Measurements from ENCODE around the gene MAN1B1. TPM values are rescaled to one million over a fixed set of nuclear protein-coding genes. Genes with fewer than 3 reads are reported as not detected.

The MAN1B1 gene
- total RNA-seq, 1 donor from 2014 or later = 54.0 TPM

- Mint-ChIP-seq H3K9me3 (no peaks in the 10 kb centered on the region), H3K27me3 (ENCODE audit: low read depth) (peaks cover 9% of the 10 kb centered on the region), H3K27ac (ENCODE audit: unreplicated experiment) (no peak overlapping the region), H3K36me3 (ENCODE audit: low read depth) (no peaks in the 10 kb centered on the region), H3K4me3 (no peak overlapping the region), H3K4me1 (peaks cover 3% of the 10 kb centered on the region)
- DNase-seq (ENCODE audit: low read depth, low spot score) = no peak
- no peak for TF ChIP-seq CTCF (conservative IDR thresholded peaks at IDR 0.05)
Measured at GRCh38 chr9:137065336-137065967, 21.3 kb upstream of the MAN1B1 start.

DNA sequence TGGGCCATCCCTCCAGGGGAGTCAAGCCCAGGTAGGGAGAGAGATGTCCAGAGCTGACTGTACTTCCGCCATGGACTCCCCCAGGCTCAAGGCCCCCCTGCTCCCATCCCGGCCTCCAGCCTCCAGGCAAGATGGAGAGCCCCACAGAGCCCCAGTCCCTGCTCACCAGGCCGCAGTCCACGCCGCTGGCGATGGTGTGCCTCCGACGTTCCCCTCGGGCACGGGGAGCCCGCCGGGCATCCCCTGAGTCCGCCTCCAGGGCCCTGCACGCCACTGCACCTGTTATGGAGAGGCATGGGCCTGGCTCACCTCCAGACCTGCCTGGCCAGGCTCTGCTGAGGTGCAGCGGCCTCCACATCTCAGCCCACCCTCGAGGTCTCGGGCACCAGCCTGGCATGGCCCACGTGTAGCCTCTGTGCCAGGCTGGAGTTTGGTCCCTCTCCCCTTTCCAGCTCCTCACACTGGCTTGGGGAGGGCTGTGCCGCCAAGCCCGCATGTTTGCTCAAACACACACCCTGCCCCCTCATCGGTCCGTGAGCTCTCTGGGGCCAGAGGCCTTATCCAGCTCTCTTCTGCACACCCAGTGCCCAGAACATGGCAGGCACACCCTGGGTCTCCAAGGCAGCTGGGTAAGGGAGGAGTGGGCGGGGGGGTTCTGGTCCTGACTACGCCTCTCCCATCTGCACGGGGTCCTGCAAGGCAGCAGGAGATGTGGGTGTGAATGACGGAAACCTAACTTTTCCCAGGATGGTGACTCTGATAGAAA is 20.5 kb upstream of the MAN1B1 start:
- no peaks in the 10 kb centered on the region for H3K9me3 Mint-ChIP-seq
- H3K27me3 Mint-ChIP-seq (ENCODE audit: low read depth) = peaks cover 8% of the 10 kb centered on the region
- peaks cover 11% of the 10 kb centered on the region for H3K4me1 Mint-ChIP-seq
- H3K4me3 Mint-ChIP-seq = no peak overlapping the region
- no peak for DNase-seq (ENCODE audit: low read depth, low spot score)
- H3K36me3 Mint-ChIP-seq (ENCODE audit: low read depth) = no peaks in the 10 kb centered on the region
- no peak overlapping the region for H3K27ac Mint-ChIP-seq (ENCODE audit: unreplicated experiment)
- no peak for TF ChIP-seq CTCF (conservative IDR thresholded peaks at IDR 0.05)

- Mint-ChIP-seq H3K4me1 (peaks cover 14% of the 10 kb centered on the region), H3K36me3 (ENCODE audit: low read depth) (no peaks in the 10 kb centered on the region), H3K4me3 (peak overlapping the region; percentile 80), H3K27me3 (ENCODE audit: low read depth) (peaks cover 15% of the 10 kb centered on the region), H3K27ac (ENCODE audit: unreplicated experiment) (no peak overlapping the region), H3K9me3 (no peaks in the 10 kb centered on the region)
- DNase-seq (ENCODE audit: low read depth, low spot score) = peak; percentile 80
- TF ChIP-seq CTCF (conservative IDR thresholded peaks at IDR 0.05) = peak; percentile 79
Measured at GRCh38 chr9:137067860-137068538, 18.8 kb upstream of the MAN1B1 start.

DNA sequence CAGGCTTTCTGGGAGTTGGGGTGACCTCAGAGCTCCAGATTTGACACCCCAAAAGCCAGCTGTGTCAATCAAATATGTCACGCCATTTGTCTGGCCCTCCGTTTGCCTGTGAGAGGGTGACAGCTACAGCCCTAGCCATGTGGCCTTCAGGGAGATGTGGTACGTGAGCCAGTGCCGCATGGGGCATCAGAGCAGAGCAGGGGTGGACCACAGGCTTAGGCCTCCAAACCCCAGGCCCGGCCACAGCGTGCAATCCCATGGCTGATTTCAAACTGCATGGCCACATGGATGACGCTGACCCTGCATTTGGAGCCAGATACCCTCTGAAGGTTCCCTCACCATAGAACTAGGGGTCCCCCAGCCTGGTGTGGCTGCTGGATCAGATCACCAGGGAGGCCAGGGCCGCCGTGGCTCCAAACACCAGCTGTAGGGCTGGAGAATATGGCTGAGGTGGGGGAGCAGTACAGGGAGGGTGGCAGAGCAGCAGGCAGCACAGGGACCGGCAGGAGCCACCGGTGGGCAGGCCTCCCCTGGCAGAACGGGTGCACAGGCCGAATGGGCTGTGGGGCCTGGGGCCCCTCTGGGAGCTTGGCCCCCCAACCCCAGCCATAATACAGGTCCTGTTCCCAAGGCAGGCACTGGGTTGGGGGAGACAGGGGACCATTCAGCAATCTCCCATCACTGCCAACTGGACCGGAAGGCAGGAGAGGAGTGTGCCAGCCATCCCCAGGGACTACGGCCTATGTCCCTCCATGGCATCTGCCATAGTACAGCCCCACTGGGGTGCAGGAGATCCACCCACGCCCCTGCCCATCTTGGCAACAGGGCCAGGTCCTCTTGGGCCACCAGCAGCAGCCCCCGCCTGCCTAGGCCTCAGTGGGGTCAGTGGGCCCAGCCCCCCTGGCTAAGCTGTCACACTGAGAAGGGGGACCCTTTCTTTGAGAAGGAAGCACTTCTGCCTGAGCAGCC is 18.0 kb upstream of the MAN1B1 start:
- no peak for TF ChIP-seq CTCF (conservative IDR thresholded peaks at IDR 0.05)
- no peak for DNase-seq (ENCODE audit: low read depth, low spot score)
- H3K27ac Mint-ChIP-seq (ENCODE audit: unreplicated experiment) = no peak overlapping the region
- peaks cover 18% of the 10 kb centered on the region for H3K27me3 Mint-ChIP-seq (ENCODE audit: low read depth)
- H3K4me3 Mint-ChIP-seq = peak overlapping the region; percentile 80
- no peaks in the 10 kb centered on the region for H3K36me3 Mint-ChIP-seq (ENCODE audit: low read depth)
- no peaks in the 10 kb centered on the region for H3K9me3 Mint-ChIP-seq
- H3K4me1 Mint-ChIP-seq = peaks cover 14% of the 10 kb centered on the region

Data from neural crest cell (in vitro differentiated cells).